ENCODE results near the gene CST3. TPM values are rescaled to one million over a fixed set of nuclear protein-coding genes. Genes with fewer than 3 reads are reported as not detected.

CST3 gene
- total RNA-seq, 1 donor, result 55.3 TPM

DNA sequence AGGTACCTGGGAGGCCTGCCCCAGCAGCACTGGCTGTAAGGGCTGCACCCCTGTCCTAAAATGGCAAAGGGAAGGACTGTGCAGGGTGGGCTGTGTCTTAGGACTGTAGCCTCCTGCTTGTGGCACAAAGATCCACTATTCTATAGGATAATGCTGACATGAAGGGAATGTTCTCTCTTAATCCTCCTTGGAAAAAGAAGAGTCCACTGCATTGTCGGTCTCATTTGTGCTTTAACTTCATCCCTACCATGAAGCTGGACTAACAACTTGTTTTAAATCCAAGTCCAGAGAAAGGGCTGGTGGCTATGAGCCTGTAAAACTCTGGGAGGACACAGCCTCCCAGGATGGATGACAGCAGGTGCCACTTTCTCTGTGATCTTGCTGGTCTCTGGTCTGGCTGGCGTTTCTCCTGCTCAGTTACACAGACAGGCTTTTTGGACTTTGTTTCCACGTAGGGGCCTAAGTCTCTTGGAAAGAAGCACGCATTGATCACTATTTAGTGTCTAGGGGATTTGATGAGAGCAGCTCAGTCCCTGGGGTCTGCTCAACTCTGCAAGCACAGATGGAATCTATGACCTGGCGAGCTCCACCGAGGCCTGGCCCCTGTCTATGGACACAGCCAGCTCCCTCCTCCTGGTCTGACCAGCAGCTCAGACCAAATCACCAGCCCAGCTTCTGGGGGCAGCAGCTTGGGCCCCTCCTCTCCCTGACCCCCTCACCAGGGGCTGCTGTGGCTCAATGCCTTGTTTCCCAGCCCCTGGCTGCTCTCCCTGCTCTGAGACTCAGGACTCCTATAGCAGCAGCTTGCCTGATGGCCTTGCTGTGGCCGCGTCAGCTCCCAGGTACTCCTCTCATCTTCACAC, 4.8 kb downstream of the CST3 start:
- no peak for DNase-seq (ENCODE audit: low read depth)
- H3K4me3 ChIP-seq (ENCODE audit: low read depth, low read length), result no peak overlapping the region
- TF ChIP-seq, protein P1, sequence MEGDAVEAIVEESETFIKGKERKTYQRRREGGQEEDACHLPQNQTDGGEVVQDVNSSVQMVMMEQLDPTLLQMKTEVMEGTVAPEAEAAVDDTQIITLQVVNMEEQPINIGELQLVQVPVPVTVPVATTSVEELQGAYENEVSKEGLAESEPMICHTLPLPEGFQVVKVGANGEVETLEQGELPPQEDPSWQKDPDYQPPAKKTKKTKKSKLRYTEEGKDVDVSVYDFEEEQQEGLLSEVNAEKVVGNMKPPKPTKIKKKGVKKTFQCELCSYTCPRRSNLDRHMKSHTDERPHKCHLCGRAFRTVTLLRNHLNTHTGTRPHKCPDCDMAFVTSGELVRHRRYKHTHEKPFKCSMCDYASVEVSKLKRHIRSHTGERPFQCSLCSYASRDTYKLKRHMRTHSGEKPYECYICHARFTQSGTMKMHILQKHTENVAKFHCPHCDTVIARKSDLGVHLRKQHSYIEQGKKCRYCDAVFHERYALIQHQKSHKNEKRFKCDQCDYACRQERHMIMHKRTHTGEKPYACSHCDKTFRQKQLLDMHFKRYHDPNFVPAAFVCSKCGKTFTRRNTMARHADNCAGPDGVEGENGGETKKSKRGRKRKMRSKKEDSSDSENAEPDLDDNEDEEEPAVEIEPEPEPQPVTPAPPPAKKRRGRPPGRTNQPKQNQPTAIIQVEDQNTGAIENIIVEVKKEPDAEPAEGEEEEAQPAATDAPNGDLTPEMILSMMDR (IDR thresholded peaks at IDR 0.05; ENCODE audit: insufficient read depth, low read depth, low read length), result no peak

DNA sequence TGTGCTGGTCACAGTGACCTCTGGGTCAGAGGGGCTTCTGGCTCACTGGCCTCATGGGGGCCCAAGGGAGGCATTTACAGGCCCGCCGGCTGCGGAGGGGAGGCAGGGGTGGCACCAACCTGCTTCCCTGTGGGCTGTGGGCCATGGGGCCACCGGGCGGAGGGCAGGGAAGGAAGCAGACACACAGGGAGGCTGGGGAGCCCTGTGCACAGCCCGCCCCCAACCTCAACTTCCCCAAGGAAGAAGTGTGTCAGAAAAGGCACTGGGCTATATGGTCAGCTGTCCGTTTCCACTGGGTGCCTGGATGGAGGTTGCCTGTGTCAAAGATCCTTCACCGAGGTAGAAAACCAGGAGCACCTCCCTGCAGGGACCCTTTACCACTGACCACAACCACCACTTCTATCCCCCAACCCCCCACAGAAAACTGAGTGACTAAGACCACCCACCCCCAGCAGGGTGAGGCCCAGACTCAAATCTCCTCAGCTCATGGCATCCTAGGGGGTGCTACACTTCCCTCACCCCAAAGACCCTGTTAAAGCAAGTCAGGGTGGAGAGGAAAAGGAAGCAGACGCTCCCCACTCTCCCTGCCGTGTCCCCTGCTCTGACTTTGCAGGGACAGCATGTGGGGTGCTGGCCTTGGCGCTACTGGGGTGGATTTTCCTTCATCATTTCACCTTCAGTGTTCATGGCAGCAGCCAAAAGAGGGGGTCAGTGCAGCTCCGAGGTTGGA, 5.6 kb downstream of the CST3 start:
- H3K4me3 ChIP-seq (ENCODE audit: low read depth, low read length), result no peak overlapping the region
- TF ChIP-seq, protein P1 (IDR thresholded peaks at IDR 0.05; ENCODE audit: insufficient read depth, low read depth, low read length), result no peak
- no peak for DNase-seq (ENCODE audit: low read depth)

DNA sequence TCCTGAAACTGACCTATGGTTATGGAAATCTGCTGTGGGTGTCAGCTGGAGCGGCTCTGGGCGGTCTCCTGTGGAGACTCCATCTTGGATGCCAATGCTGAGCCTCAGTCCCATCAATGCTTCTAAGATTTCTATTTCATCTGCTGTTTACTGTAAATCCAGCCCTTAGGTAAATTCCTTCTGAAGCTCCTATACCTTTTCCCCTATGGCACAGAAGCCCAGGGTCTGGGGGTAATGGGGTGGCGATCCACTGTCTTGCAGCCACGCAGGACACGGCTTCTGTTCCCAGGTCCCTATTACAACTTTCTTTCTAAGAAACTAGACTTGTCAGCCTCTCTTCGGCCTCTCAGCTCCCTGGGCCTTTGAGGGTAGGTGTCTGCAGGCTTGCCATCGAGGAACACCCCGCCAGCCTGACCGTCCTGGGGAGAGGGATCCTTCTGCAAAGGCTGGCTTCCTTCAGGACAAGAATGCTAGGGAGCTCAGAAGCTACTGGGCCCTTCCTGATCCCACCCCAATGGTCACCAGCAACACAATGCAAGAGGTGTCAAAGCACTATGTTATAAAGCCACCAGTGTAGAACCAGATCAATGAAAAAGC, 6.4 kb downstream of the CST3 start:
- DNase-seq (ENCODE audit: low read depth), result no peak
- H3K4me3 ChIP-seq (ENCODE audit: low read depth, low read length), result no peak overlapping the region
- TF ChIP-seq, protein P1 (IDR thresholded peaks at IDR 0.05; ENCODE audit: insufficient read depth, low read depth, low read length), result no peak

DNA sequence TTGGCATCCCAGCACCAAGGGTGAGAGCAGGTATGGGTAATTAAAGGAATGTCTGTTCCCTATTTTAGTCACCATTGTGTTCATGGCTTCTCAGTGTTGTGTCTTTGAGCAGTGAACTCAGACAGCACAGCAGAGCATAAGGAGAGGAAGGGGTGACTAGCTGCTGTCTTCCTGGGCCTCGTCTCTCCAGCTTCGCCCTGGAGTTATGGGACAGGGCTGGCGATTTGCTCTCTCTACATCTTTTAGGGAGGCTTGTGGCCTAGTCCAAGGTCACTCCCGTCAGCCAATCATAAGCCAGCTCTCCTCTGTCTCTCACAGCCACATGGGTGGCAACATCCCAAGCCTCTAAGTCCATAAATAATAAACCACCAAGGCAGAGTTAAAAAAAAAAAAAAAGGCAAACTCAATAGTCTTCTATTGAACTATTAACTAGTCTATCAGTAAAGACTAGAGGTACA, 7.3 kb downstream of the CST3 start:
- no peak for DNase-seq (ENCODE audit: low read depth)
- TF ChIP-seq, protein P1 (IDR thresholded peaks at IDR 0.05; ENCODE audit: insufficient read depth, low read depth, low read length), result no peak
- no peak overlapping the region for H3K4me3 ChIP-seq (ENCODE audit: low read depth, low read length)

DNA sequence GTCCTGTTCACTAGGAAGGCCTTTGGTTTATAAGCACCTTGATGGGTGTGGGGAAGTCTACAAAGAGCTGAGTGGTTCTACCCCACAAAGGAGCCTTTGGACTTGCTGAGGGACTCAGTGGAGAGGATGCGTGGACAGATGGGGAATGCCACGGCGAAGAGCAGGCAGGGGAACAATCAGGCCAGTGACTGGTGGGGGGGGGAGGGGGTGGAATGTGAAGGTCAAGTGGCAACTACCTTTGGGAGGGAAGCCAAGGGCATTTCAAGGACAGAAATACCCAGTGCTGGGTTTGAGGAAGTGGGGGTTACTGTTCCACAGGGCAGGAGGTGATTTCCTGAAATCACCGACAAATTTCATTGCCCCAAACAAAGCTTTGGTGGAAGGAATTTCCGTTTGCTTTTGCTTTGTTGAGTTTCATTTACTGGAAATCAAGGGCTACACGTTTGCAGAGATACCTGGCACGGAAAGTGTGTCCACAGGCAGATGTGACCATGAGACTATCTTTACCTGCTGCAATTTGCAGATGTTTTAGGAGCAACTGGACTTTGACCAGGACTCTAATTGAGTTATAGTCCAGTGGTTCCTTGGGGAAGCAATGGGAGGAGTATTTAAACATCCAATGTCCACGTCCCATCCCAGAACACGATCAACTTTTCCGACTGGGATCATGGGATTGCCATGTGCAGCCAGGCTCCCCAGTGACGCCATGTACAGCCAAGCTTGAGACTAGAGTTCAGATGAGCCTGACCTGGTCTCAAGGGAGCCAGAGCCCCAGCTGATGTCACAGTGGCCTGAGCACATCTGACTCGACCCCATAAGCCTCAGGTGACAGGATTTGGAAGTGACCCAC, 8.0 kb downstream of the CST3 start:
- H3K4me3 ChIP-seq (ENCODE audit: low read depth, low read length), result no peak overlapping the region
- TF ChIP-seq, protein P1 (IDR thresholded peaks at IDR 0.05; ENCODE audit: insufficient read depth, low read depth, low read length), result no peak
- DNase-seq (ENCODE audit: low read depth), result no peak

DNA sequence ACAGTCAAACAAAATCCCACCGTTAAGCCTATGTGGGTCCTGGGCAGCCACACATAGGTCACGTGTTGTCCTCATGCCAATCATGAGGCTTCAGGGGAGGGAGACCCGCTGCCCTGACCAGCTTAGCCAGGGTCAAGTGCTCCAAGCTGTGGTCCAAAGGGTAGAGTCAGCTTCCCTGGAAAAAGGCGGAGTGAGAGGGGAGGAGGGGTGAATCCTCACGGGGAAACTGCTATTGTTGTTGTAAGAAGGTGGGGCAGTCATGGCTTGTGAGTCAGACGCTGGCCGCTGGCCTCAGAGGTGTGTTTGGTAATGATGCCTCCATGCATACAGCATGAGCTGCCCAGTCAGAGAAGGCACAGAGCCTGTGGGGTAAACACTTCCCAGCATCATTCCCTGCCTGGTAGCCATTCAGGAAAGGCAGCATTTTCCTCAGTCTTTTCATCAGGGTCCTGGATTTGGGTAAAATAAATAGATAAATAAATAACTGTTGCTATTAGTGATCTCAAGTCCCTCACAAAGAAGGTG, 8.7 kb downstream of the CST3 start:
- H3K4me3 ChIP-seq (ENCODE audit: low read depth, low read length), result no peak overlapping the region
- DNase-seq (ENCODE audit: low read depth), result peak; percentile 74
- TF ChIP-seq, protein P1 (IDR thresholded peaks at IDR 0.05; ENCODE audit: insufficient read depth, low read depth, low read length), result no peak

All from fibroblast of villous mesenchyme (primary cell).